HG03060 (cell line): ENCODE data around the gene SLC35C1.
"Not testable (repeated sequence)": the region's sequence is repeated elsewhere in the genome, so short reads cannot be mapped to it uniquely, and the experiment has no call there.

Experiments
- ATAC-seq: cut with Tn5 transposase; IDR thresholded peaks from one replicate; pipeline ENCODE4 v1.9.1; 2021; ENCODE audit warnings: low read depth, moderate number of reproducible peaks; ENCODE audit not compliant: unreplicated experiment

Gene SLC35C1

GRCh38 chr11:45809456-45810395 lies 4.8 kb downstream of the SLC35C1 start:
- no peak for ATAC-seq

- ATAC-seq = no peak
Observed at GRCh38 chr11:45810431-45811108, 5.6 kb downstream of the SLC35C1 start.

GRCh38 chr11:45811109-45811435 lies 6.1 kb downstream of the SLC35C1 start:
- no peak for ATAC-seq

GRCh38 chr11:45811571-45812290 lies 6.8 kb downstream of the SLC35C1 start:
- no peak for ATAC-seq

GRCh38 chr11:45812581-45813548 lies 7.9 kb downstream of the SLC35C1 start:
- ATAC-seq = no peak

GRCh38 chr11:45815747-45816146 lies 10.8 kb downstream of the SLC35C1 start:
- ATAC-seq = no peak

GRCh38 chr11:45816614-45817013 lies 11.7 kb downstream of the SLC35C1 start:
- ATAC-seq = no peak

GRCh38 chr11:45817191-45817590 lies 12.2 kb downstream of the SLC35C1 start:
- no peak for ATAC-seq

- ATAC-seq = no peak
Observed at GRCh38 chr11:45818961-45819605, 14.1 kb downstream of the SLC35C1 start.

GRCh38 chr11:45820211-45820857 lies 15.4 kb downstream of the SLC35C1 start:
- ATAC-seq = no peak

- ATAC-seq = not testable (repeated sequence)
Observed at GRCh38 chr11:45826492-45826891, 21.5 kb downstream of the SLC35C1 start.

GRCh38 chr11:45827123-45827522 lies 22.2 kb downstream of the SLC35C1 start:
- ATAC-seq = no peak

- no peak for ATAC-seq
Observed at GRCh38 chr11:45828996-45829395, 24.0 kb downstream of the SLC35C1 start.

- ATAC-seq = no peak
Observed at GRCh38 chr11:45830596-45830995, 25.6 kb downstream of the SLC35C1 start.

GRCh38 chr11:45832811-45833441 lies 28.0 kb downstream of the SLC35C1 start:
- no peak for ATAC-seq

- no peak for ATAC-seq
Observed at GRCh38 chr11:45833761-45834160, 28.8 kb downstream of the SLC35C1 start.

- ATAC-seq = no peak
Observed at GRCh38 chr11:45834298-45834756, 29.4 kb downstream of the SLC35C1 start.

GRCh38 chr11:45839204-45839603 lies 34.3 kb downstream of the SLC35C1 start:
- no peak for ATAC-seq
